ENCODE measurements around the gene RAB3IL1. TPM values are rescaled to one million over a fixed set of nuclear protein-coding genes. Genes with fewer than 3 reads are reported as not detected.

RAB3IL1 gene
- total and polyA plus RNA-seq, 9 of the 15 experiments (the other 6 are each of a cell fraction or from before 2014, with no cell fraction given), result 0.15 to 42.6 (median 15.5) TPM

GRCh38 chr11:61964058-61964665, 46.8 kb upstream of the RAB3IL1 start (continued):
- TF ChIP-seq, protein P1, sequence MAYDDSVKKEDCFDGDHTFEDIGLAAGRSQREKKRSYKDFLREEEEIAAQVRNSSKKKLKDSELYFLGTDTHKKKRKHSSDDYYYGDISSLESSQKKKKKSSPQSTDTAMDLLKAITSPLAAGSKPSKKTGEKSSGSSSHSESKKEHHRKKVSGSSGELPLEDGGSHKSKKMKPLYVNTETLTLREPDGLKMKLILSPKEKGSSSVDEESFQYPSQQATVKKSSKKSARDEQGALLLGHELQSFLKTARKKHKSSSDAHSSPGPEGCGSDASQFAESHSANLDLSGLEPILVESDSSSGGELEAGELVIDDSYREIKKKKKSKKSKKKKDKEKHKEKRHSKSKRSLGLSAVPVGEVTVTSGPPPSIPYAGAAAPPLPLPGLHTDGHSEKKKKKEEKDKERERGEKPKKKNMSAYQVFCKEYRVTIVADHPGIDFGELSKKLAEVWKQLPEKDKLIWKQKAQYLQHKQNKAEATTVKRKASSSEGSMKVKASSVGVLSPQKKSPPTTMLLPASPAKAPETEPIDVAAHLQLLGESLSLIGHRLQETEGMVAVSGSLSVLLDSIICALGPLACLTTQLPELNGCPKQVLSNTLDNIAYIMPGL (CRISPR knock-in tag; IDR thresholded peaks at IDR 0.05), result no peak
- TF ChIP-seq, protein P2, sequence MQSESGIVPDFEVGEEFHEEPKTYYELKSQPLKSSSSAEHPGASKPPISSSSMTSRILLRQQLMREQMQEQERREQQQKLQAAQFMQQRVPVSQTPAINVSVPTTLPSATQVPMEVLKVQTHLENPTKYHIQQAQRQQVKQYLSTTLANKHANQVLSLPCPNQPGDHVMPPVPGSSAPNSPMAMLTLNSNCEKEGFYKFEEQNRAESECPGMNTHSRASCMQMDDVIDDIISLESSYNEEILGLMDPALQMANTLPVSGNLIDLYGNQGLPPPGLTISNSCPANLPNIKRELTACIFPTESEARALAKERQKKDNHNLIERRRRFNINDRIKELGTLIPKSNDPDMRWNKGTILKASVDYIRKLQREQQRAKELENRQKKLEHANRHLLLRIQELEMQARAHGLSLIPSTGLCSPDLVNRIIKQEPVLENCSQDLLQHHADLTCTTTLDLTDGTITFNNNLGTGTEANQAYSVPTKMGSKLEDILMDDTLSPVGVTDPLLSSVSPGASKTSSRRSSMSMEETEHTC (IDR thresholded peaks at IDR 0.05), result no peak
- TF ChIP-seq ZNF589 (CRISPR knock-in tag; IDR thresholded peaks at IDR 0.05; ENCODE audit: low read depth) (0 out of 2 replicates have a peak, but pooled peaks have one; percentile 9), STAT5B (CRISPR knock-in tag; IDR thresholded peaks at IDR 0.05) (no peak), IRF9 (tag; IDR thresholded peaks at IDR 0.05) (no peak), ZNF644 (tag; IDR thresholded peaks at IDR 0.05; ENCODE audit: low read depth) (0 out of 2 replicates have a peak, but pooled peaks have one; percentile 64), TAF7 (tag; IDR thresholded peaks at IDR 0.05) (no peak), E2F5 (CRISPR knock-in tag; IDR thresholded peaks at IDR 0.05) (peak; percentile 39; the same call in 1 of the 2 replicates), ZNF24 (IDR thresholded peaks at IDR 0.05) (no peak), ZNF717 (CRISPR knock-in tag; IDR thresholded peaks at IDR 0.05) (peak; percentile 85; the same call in 1 of the 2 replicates), CHCHD3 (CRISPR knock-in tag; IDR thresholded peaks at IDR 0.05) (peak; percentile 81; the same call in 1 of the 2 replicates), NR1H2 (CRISPR knock-in tag; IDR thresholded peaks at IDR 0.05) (no peak), SNRNP70 (optimal IDR thresholded peaks at IDR 0.05; ENCODE audit: low read depth, low read length) (no peak), ZNF436 (CRISPR knock-in tag; IDR thresholded peaks at IDR 0.05) (peak; percentile 93)
- TF ChIP-seq, protein P3, sequence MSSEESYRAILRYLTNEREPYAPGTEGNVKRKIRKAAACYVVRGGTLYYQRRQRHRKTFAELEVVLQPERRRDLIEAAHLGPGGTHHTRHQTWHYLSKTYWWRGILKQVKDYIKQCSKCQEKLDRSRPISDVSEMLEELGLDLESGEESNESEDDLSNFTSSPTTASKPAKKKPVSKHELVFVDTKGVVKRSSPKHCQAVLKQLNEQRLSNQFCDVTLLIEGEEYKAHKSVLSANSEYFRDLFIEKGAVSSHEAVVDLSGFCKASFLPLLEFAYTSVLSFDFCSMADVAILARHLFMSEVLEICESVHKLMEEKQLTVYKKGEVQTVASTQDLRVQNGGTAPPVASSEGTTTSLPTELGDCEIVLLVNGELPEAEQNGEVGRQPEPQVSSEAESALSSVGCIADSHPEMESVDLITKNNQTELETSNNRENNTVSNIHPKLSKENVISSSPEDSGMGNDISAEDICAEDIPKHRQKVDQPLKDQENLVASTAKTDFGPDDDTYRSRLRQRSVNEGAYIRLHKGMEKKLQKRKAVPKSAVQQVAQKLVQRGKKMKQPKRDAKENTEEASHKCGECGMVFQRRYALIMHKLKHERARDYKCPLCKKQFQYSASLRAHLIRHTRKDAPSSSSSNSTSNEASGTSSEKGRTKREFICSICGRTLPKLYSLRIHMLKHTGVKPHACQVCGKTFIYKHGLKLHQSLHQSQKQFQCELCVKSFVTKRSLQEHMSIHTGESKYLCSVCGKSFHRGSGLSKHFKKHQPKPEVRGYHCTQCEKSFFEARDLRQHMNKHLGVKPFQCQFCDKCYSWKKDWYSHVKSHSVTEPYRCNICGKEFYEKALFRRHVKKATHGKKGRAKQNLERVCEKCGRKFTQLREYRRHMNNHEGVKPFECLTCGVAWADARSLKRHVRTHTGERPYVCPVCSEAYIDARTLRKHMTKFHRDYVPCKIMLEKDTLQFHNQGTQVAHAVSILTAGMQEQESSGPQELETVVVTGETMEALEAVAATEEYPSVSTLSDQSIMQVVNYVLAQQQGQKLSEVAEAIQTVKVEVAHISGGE (CRISPR knock-in tag; IDR thresholded peaks at IDR 0.05), result peak in 1 of 3 experiments; percentile 43; a peak in 1 of 6 replicates

All from K562 (cell line).